Measurements from ENCODE around the gene CIB4. TPM values are rescaled to one million over a fixed set of nuclear protein-coding genes. Genes with fewer than 3 reads are reported as not detected.

The CIB4 gene
- total and polyA plus RNA-seq, 2 experiments from 2014 or later = not detected

GRCh38 chr2:26644188-26644835 lies 3.1 kb upstream of the CIB4 start:
- H3K4me2 ChIP-seq (ENCODE audit: unreplicated experiment) = no peak overlapping the region
- no peak overlapping the region for H2AFZ ChIP-seq
- 60 to 64% methylated on average over 13 of the region's 13 CpGs for WGBS, 2 experiments (ENCODE audit: low coverage in 1 of 2, low lambda C conversion rate in 2 of 2, missing lambda C conversion rate in 2 of 2)
- H3K27ac ChIP-seq = no peak overlapping the region
- in situ Hi-C loops (cut with MboI) = no loop called here
- H3F3A ChIP-seq (ENCODE audit: insufficient read depth) = no peaks in the 10 kb centered on the region
- H4K20me1 ChIP-seq (ENCODE audit: insufficient read depth) = no peaks in the 10 kb centered on the region
- no peak for TF ChIP-seq EZH2phosphoT487 (IDR thresholded peaks at IDR 0.05; ENCODE audit: insufficient read depth, low read depth)
- TF ChIP-seq EZH2 (IDR thresholded peaks at IDR 0.05; ENCODE audit: insufficient read depth, poor library complexity, severe bottlenecking) = no peak
- H3K79me2 ChIP-seq (ENCODE audit: insufficient read depth) = no peaks in the 10 kb centered on the region
- H3K36me3 ChIP-seq (ENCODE audit: low read depth) = no peaks in the 10 kb centered on the region
- peaks cover 3% of the 10 kb centered on the region; the same call in 1 of the 2 replicates for H3K4me1 ChIP-seq (ENCODE audit: insufficient read depth)
- H3K9me2 ChIP-seq (ENCODE audit: insufficient read depth) = no peaks in the 10 kb centered on the region
- no peak overlapping the region for H3K4me3 ChIP-seq
- H3K27me3 ChIP-seq (replicated peaks; ENCODE audit: insufficient read depth) = peaks cover 29% of the 10 kb centered on the region
- no peak for DNase-seq
- H3K9me3 ChIP-seq (ENCODE audit: low read depth) = no peaks in the 10 kb centered on the region
- no peak overlapping the region for H3K9ac ChIP-seq

GRCh38 chr2:26642429-26642828 lies 1.3 kb upstream of the CIB4 start:
- H3K36me3 ChIP-seq (ENCODE audit: low read depth) = no peaks in the 10 kb centered on the region
- no peak overlapping the region for H3K9ac ChIP-seq
- H3K9me3 ChIP-seq (ENCODE audit: low read depth) = no peaks in the 10 kb centered on the region
- TF ChIP-seq EZH2phosphoT487 (IDR thresholded peaks at IDR 0.05; ENCODE audit: insufficient read depth, low read depth) (no peak), EZH2 (IDR thresholded peaks at IDR 0.05; ENCODE audit: insufficient read depth, poor library complexity, severe bottlenecking) (no peak)
- H3F3A ChIP-seq (ENCODE audit: insufficient read depth) = no peaks in the 10 kb centered on the region
- H3K4me2 ChIP-seq (ENCODE audit: unreplicated experiment) = no peak overlapping the region
- no peak overlapping the region for H3K27ac ChIP-seq
- H3K4me3 ChIP-seq = no peak overlapping the region
- H3K79me2 ChIP-seq (ENCODE audit: insufficient read depth) = no peaks in the 10 kb centered on the region
- no peak for DNase-seq
- H3K4me1 ChIP-seq (ENCODE audit: insufficient read depth) = peaks cover 3% of the 10 kb centered on the region; the same call in 1 of the 2 replicates
- no peaks in the 10 kb centered on the region for H3K9me2 ChIP-seq (ENCODE audit: insufficient read depth)
- no peak overlapping the region for H2AFZ ChIP-seq
- H3K27me3 ChIP-seq (replicated peaks; ENCODE audit: insufficient read depth) = peaks cover 27% of the 10 kb centered on the region
- in situ Hi-C loops (cut with MboI) = no loop called here
- no peaks in the 10 kb centered on the region for H4K20me1 ChIP-seq (ENCODE audit: insufficient read depth)
- WGBS, 2 experiments (ENCODE audit: low coverage in 1 of 2, low lambda C conversion rate in 2 of 2, missing lambda C conversion rate in 2 of 2) = 36 to 38% methylated on average over 3 of the region's 3 CpGs

DNA sequence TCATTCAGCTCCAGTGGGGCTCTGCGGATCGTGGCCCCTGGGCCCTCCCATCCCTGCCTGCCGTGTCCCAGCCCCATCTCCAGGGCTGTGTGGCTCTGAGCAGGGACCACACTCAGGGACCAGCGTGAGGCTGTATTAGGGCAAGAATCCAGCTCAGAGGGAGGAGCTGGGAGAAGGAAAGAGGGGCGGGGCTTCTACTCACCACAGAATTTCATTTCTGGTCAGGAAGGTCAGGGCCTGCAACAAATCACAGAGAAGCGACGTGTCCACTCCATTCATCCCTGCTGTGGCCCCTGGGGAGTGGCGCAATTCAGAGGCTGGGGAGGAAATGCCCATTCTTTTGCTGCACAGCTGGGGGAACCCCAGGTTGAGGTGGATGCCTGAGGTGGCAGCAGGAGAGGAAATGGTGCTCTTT lies 828 bp downstream of the CIB4 start:
- in situ Hi-C loops (cut with MboI) = no loop called here
- DNase-seq = peak; percentile 65
- Histone ChIP-seq H3K27ac (no peak overlapping the region), H3K4me3 (no peak overlapping the region), H3K36me3 (ENCODE audit: low read depth) (no peaks in the 10 kb centered on the region), H3K9me3 (ENCODE audit: low read depth) (no peaks in the 10 kb centered on the region), H3K4me1 (ENCODE audit: insufficient read depth) (peaks cover 3% of the 10 kb centered on the region; the same call in 1 of the 2 replicates), H3F3A (ENCODE audit: insufficient read depth) (no peaks in the 10 kb centered on the region), H3K27me3 (replicated peaks; ENCODE audit: insufficient read depth) (peaks cover 29% of the 10 kb centered on the region), H3K79me2 (ENCODE audit: insufficient read depth) (no peaks in the 10 kb centered on the region), H2AFZ (no peak overlapping the region), H4K20me1 (ENCODE audit: insufficient read depth) (no peaks in the 10 kb centered on the region), H3K9ac (no peak overlapping the region), H3K9me2 (ENCODE audit: insufficient read depth) (no peaks in the 10 kb centered on the region), H3K4me2 (ENCODE audit: unreplicated experiment) (no peak overlapping the region)
- TF ChIP-seq EZH2 (IDR thresholded peaks at IDR 0.05; ENCODE audit: insufficient read depth, poor library complexity, severe bottlenecking) (no peak), EZH2phosphoT487 (IDR thresholded peaks at IDR 0.05; ENCODE audit: insufficient read depth, low read depth) (no peak)
- WGBS, 2 experiments (ENCODE audit: low coverage in 1 of 2, low lambda C conversion rate in 2 of 2, missing lambda C conversion rate in 2 of 2) = 17 to 23% methylated on average over 8 of the region's 8 CpGs

DNA sequence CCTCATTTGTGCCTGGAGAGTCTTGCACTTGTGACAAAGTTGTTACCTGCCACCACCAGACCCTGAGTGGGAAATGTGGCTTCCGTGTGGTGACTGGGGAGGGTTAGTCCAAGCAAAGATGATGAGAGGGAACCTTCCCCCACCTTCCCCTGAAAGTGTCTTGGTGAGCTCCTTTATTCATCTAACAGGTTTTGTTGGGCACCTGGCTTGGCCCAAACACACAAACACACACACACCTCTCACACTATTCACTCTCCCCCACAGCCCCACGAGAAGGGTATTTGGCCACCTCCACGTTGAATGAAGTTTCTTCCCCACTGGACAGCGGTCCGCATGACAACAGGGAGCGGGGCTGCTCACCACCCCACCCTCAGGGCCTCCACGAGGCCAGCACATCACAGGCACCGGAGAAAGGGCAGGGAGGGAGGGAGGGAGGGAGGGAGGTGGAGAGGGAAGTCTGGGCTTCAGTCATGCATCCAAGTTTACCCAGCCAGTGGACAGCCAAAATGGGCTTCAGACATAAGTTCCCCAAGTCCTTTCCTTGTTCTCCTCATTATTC lies 1.4 kb downstream of the CIB4 start:
- Histone ChIP-seq H3K4me3 (no peak overlapping the region), H3K4me1 (ENCODE audit: insufficient read depth) (peaks cover 3% of the 10 kb centered on the region; the same call in 1 of the 2 replicates), H3K27me3 (replicated peaks; ENCODE audit: insufficient read depth) (peaks cover 24% of the 10 kb centered on the region; the same call in 1 of the 2 replicates), H3K9me2 (ENCODE audit: insufficient read depth) (no peaks in the 10 kb centered on the region), H3K4me2 (ENCODE audit: unreplicated experiment) (no peak overlapping the region), H3K9ac (no peak overlapping the region), H4K20me1 (ENCODE audit: insufficient read depth) (no peaks in the 10 kb centered on the region), H3K27ac (no peak overlapping the region), H3K79me2 (ENCODE audit: insufficient read depth) (no peaks in the 10 kb centered on the region), H2AFZ (no peak overlapping the region), H3K36me3 (ENCODE audit: low read depth) (no peaks in the 10 kb centered on the region), H3K9me3 (ENCODE audit: low read depth) (no peaks in the 10 kb centered on the region), H3F3A (ENCODE audit: insufficient read depth) (no peaks in the 10 kb centered on the region)
- TF ChIP-seq EZH2phosphoT487 (IDR thresholded peaks at IDR 0.05; ENCODE audit: insufficient read depth, low read depth) (no peak), EZH2 (IDR thresholded peaks at IDR 0.05; ENCODE audit: insufficient read depth, poor library complexity, severe bottlenecking) (no peak)
- in situ Hi-C loops (cut with MboI) = no loop called here
- 27 to 31% methylated on average over 6 to 8 of the region's 8 CpGs for WGBS, 2 experiments (ENCODE audit: low coverage in 1 of 2, low lambda C conversion rate in 2 of 2, missing lambda C conversion rate in 2 of 2)
- DNase-seq = no peak

Measured in GM23248 (cell line).